Left colon (tissue), 2 donors: ENCODE data around the gene MFSD6L. TPM values are rescaled to one million over a fixed set of nuclear protein-coding genes. Genes with fewer than 3 reads are reported as not detected.

Experiments used
- ATAC-seq: fragments of 200-7000 bp; cut with Tn5 transposase; one replicate; pipeline ENCODE4 v1.9.1; 2020; ENCODE audit warnings: mild to moderate bottlenecking, moderate library complexity
- DNase-seq, 2 donors: peaks; one replicate each; pipeline ENCODE4 v3.0.0-alpha.2; 2020
- intact Hi-C, 2 donors: fragments of 100-400 bp; cut with DNase I in 1 of 2; cut with micrococcal nuclease in 1 of 2; formaldehyde crosslinking; loops; one replicate each; pipeline versions ENCODE4 v1.11.2 to v1.14.0; 2022; cut with DNase I, micrococcal nuclease
- long read RNA-seq: library from polyadenylated mRNA; unstranded; transcript quantifications from one replicate; pipeline ENCODE4 v2.0.0, GENCODE V29; 2021
- total RNA-seq, 2 donors: library from RNA; stranded (reverse); fragmentation: NEBNext Ultra II Directional; extraction: Animal tissue kit (Norgen Biotek cat#: 25700); gene quantifications; one replicate each; pipeline ENCODE4 v1.2.1, GENCODE V29; 2021
- donor health status: DM: no; HTN: no; CAD: no.
- donor health status: DM: yes; HTN: yes; CAD: no.

MFSD6L gene, protein sequence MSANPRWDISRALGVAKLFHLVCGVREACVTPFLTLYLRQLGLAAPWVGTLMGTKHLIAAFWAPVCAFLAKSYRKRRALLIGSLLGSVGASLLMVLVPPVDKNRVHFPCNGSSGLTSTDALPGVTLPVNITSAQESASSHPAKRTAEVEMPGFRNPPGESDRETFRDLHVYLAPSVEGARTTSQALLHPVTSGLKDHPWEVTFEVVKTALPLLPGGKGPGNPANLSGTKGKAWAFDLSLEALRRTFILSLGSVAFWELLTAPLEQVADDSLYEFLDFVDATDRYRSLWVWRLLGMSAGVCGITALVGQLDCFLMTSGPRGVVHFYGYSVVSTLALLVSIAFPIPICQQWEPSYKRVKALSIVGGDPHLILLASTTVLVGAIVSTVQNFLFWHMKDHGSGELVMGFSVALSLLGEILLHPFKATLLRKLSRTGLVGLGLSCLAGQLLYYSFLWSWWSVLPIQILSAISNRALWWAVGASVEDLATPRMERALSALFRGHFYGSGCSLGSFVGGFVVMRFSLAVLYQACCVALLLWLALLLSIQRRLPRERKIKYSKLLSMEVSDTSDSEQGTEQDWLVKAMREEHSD
- 1 to 10 TPM; 5.1 to 6.8 TPM for total RNA-seq
- long read RNA-seq, transcript MFSD6L-201 (1 exons, 2,188 nt), result major isoform, 24 of 25 reads
- long read RNA-seq, partial matches to known transcripts, result 0 of 25 reads
- long read RNA-seq, other reads (novel, unspliced or antisense), result 1 of 25 reads

DNA sequence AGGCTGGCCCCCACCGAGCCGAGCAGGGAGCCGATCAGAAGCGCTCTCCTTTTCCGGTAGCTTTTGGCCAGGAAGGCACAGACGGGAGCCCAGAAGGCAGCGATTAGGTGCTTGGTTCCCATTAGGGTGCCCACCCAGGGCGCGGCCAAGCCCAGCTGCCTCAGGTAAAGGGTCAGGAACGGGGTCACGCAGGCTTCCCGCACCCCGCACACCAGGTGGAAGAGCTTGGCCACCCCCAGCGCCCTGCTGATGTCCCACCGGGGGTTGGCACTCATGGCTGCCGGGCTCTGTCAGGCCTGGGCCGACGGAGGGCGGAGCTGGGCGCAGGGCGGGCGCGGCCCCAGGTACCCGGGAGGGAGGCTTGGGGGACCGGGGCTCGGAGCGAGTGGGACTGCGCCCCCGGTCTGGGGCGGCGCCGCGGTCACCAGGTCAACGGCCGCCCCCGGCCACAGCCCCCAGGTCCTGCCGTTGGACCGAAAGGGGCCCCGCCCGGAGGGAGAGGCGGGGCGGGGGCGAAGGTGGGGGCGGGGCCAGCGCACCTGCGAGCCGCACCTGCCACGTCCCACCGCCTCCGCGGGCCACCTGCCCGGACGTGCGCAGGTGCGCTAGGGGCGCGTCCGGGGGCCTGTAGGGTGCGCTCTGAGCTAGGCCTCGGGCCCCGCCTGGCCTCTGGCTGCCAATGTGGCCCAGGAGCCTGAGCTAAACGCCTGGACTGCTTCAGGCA is at the start of gene MFSD6L:
MFSD6L (minus strand) TSS at position 520 of the 724 bp plus-strand sequence; CDS start at position 275, 245 bp downstream.
- DNase-seq (peak; percentile 78 to 84), ATAC-seq (peak; percentile 98)
- intact Hi-C loops, result no loop called here

DNA sequence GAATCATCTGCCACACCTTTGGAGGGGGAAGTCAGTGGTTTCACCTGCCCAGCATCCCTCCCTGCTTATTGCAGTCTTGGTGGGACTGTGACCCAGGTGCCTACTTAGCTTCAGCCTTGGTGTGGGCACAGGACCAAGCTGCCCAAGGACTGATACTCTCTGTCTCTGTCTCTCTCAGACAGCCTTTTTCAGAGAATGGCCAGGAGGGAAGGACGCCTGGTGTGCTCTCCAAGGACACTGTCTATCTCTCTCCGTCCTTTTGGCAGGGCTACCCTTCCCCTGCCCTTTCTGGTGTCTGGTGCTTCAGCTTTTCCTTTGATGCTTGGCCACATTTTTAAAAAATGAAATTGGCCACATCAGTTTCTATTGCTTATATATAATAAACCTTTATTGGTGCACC is 48.7 kb upstream of the MFSD6L start:
- intact Hi-C loops, result no loop called here
- ATAC-seq (no peak), DNase-seq (no peak)

DNA sequence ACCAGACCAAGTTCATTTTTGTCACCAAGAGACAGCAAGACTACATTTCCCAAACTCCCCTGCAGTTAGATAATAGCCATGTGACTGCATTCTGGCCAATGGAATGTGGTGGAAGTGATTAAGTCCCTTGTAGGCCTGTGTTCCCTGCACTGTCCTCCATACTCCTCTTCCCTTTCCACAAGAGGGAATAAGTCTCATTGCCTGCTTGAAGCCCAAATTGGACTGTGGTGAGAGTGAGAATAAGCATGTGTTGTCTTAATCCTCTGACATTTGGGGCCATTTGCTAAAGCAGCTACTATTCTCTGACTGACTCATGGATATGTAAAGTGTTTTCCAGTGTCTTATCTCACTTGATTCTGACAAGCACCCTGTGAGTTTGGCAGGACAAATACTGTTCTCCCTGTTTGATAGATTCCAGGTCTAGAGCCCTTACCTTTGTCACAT is 47.6 kb upstream of the MFSD6L start:
- DNase-seq (no peak), ATAC-seq (peak; percentile 52)
- intact Hi-C loops, result no loop called here

DNA sequence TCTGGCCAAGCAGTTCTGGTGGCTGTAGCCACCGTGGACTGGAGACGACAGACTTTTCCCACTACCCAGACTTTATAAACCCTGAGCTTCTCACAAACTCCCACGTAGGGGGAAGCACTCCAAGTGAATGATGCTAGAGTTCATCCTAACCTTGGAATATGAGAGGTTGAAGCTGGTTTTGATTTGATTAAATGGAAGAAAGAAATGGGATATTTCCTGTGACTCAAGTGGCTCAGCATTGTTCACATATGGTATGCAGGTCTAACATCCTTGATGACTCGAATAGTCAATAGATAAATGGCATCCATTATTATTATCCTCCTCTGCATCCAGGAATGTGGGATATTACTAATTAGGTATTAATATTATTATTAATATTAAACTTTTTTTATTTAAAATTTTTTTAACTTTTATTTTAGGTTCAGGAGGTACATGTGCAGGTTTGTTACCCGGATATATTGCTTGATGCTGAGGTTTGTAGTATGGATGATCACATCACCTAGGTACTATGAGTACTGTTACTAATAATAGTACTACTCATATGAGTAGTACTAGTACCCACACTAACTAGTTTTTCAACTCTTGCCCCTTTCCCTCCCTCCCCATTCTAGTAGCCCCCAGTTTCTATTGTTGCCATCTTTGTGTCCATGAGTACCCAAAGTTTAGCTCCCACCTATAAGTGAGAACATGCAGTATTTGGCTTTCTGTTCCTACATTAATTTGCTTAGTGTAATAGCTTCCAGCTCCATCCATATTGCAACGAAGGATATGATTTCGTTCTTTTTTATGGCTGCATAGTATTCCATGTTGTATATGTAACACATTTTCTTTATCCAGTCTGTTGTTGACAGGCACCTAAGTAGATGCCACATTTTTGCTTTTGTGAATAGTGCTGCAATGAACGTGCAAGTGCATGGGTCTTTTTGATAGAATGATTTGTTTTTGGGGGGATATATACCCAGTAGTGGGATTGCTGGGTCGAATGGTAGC is 45.4 kb upstream of the MFSD6L start:
- ATAC-seq (no peak), DNase-seq (no peak)
- intact Hi-C loops, result no loop called here

DNA sequence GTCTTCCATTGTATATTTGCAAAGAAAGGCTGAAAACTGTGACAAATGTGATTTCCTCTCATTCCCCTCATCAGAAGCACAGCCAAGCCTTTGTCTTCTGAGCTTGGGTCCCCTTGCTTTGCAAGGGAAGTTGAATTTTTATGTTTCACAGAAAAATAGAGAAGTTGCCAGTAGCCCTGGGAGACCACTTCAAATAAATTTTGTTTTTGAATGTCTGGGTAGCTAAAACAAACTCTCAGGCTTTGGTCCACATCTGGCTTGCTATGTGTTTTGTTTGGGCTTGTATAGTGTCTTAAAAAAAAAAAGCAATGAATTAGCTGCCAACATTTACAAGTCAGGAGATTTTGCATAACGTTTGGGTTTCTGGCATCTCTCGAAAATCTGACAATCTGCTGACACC is 44.2 kb upstream of the MFSD6L start:
- intact Hi-C loops, result no loop called here
- ATAC-seq (no peak), DNase-seq (no peak)

DNA sequence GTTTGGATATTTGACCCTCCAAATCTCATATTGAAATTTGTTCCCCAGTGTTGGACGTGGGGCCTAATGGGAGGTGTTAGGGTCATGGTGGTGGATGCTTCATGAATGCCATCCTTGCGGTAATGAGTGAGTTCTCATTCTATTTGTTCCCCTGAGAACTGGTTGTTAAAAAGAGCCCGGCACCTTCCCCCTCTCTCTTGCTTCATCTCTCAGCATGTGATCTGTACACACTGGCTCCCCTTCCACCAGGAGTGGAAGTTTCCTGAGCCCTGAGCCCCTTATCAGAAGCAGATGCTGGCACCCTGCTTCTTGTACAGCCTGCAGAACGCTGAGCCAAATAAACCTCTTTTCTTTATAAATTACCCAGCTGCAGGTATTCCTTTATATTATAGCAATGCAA is 42.7 kb upstream of the MFSD6L start:
- DNase-seq, result no peak
- no peak for ATAC-seq
- intact Hi-C loops, result no loop called here

DNA sequence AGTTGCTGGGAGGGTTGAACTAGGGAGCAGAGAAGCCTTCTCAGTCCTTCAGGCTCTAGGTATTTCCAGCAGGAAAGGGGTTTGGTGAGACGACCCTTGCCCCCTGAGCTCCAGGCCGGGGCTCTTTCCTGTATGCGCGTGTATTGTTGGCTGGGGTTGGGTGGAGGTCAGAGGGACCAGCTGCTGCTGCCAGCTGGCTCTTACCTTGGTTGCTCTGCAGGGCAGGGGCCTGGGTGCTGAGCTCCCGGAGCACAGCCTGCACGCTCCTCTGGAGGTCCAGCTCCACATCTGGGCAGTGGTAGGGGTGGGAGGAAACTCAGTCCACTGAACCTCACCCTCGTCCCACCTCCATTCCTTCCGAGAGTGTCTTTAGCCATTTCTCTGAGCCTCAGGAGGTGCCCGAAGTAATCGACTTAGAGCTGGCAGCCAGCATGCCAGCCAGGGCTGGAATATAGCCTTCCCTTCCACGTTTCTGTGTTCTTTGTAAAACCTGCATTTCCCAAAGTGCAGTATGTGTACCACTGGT is 40.3 kb upstream of the MFSD6L start:
- DNase-seq (no peak), ATAC-seq (peak; percentile 20)
- intact Hi-C loops, result no loop called here

DNA sequence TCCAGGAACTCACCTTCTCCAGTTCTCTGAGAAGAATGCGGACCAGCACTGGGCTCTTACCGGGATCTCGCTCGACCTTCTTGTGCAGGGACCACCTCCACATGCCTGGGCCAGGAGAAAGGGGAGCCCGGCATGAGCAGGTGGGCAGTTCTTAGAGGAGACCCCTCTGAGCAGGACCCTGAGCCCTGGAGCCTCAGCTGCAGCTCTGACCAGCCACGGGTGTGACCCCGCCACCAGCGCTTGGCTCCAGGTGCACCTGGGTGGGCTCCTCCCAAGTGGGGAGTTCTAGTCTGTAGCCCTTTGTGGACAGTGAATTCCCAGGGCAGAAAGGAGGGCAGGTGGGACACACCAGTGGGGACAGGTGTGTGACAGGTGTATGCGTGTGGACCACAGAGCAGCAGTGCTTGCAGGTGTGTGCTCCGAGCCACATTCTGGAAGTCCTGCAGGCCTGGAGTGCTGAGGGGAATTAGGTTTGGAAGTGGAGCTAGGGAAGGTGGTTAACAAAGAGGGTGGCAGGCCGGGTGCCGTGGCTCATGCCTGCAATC is 39.5 kb upstream of the MFSD6L start:
- intact Hi-C loops, result no loop called here
- ATAC-seq (no peak), DNase-seq (no peak)

DNA sequence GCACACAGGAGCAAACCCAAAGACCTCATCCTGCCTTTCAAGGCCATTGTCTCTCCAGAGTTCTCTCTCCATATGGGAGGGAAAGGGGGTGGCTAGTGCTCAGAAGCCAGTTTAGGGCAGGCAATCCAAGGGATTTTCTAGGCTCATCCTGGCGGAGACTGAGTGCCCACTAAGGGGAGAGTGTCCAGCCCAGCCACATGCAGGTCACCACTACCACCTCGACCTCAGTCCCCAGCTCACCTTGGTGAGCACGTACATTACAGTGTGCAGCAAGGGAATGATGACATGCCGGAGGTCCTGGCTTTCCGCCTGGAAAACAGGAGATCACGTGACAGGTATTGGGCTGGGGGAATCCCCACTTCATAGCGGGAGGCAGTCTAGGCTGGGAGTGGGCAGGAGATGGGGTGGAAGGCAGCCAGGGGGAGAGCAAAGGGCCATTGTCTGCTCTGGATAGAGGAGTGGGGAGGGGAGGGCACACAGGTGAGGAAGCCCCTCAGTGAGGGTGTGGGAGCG is 38.5 kb upstream of the MFSD6L start:
- no peak for ATAC-seq
- no peak for DNase-seq
- intact Hi-C loops, result no loop called here

DNA sequence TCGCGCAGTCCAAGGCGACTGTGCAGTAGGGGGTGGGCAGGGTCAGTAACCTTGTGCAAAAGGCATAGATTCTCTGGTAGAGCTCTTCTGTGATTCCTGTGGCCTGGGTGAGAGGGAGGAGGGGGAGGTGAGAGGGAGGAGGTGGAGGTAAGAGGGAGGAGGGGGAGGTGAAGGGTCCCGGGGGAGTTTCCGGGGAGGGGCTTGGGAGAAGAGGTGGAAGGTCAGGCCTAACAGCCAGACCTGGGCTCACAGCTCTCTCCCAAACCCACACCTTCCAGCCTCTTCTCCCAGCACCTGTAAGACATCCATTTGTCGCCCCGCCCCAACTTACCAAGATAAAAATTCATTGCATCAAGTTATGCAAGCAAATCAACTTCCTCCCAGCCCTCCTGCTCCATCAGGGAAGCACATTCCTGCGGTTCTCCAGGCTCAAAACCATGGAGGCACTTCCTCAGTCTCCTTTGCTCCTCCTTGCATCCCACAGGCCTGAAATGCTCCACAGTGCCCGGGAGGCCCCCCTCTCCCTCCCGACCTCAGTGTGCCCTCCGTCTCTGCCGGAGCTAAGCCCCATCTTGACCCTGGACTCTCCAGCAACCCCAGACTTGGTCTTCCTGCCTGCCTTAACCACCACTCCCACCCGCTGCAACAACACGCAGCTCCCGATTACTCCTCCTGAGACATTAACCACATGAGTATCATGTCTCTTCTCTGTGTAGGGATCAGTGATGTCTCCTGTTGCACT is 37.8 kb upstream of the MFSD6L start:
- ATAC-seq, result no peak
- intact Hi-C loops, result no loop called here
- DNase-seq, result no peak

DNA sequence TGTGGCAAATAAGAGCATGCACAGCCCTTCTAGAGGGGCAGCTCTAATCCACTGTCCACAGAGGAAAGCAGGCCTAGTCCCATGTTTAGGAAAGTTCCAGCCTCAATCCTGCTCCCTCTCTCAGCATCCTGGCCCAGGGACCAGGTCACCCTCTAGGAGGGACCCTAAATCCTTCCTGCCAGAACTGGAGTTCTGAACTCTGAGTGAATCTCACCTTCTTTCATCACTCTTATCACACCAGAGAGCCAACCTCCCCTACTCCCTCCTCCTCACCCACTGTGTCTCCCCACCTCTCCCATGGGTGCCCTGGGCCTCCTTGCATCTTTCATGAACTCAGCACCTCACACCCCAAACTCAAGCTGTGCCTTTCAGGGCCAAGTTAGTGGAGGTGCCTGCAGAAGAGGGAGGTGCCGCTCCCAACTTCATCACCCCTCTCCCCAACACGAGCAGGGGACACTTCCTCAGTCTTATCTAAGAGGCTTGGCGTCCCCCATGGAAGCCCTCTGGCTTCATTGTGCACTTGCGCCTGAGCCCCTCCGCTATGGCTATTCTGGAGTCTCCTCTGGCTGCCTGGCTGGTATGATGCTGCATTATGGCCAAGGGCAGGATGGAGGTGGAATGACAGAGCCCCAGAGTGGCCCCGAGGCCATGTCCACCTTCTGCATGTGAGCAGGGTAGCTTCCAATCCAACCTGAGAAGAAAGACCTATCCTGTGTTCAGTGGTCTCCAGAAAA is 36.6 kb upstream of the MFSD6L start:
- ATAC-seq, result no peak
- intact Hi-C loops, result no loop called here
- DNase-seq, result no peak

DNA sequence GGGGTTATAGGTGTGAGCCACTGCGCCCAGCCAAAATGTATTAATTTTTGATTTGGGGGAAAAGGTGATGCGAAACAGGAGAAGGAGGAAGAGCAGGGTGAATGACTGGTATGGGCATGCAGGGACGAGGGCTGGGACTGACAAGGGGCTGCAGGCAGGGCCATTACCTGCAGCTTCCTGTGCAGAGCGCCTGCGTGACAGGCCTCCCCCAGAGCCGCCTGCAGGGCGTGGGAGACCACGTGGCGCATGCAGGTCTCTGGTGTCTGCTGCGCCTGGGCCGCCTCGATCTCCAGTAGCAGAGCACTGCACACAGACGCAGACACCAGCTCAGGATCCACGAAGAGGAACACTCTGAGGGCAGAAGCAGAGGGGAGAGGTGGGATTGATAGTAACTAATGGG is 35.9 kb upstream of the MFSD6L start:
- DNase-seq (no peak), ATAC-seq (no peak)
- intact Hi-C loops, result no loop called here

DNA sequence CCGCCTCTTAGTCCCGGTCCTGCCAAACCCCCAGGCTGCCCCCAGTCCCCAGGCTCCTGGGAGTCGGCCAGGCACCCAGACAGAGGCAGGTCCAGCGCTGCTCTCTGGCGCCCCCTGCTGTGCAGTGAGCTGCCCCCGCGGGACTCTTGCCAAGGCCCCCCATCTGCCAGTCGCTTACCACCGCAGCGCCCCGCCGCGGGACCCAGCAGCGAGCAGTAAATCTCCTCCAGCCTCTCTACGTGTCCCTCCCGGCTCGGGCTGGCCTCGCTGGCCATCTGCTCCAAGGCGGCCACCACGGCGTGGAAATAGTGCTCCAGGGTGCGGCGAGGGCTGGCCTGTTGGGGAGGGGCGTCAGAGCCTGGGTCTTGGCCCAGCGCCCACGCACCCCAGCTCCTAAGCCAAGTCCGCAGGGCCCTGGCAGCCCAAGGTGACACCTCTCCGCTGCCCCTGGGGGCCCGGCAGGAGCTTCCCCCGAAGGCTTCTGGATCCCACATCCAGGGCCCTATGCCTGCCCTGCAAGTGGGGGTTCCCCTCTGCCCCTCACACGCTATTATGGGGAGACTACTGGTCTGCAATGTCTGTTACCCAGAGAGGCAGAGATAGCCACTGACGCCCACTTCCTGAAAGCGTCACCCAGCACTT is 33.7 kb upstream of the MFSD6L start:
- ATAC-seq (peak; percentile 58), DNase-seq (peak in 1 of 2 donors; percentile 56)
- intact Hi-C loops, result no loop called here

DNA sequence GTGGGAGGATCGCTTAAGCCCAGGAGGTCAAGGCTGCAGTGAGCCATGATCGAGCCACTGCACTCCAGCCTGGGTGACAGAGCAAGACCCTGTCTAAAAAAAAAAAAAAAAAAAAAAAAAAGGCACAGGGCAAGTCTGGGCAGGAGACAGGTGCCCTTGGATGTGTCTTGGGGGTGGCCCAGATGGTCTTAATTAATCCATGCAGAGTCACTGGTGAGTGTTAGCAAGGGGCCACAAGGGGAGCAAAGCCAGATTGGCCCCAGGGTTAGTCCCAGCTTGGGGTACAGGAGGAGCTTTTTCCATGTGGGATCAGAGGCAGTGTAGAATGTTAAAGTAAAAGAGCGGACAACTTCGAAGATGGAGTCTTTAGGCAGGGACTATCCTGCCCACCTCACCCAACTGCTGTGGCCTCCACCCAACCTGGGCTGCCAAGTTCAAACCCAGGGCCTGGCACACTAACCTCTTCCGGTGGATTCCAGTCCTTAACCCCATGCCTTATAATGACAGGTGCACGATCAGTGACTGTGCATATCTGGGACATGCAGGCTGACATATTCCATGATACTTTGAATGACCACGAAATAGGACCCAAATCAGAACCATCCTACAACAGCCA is 32.2 kb upstream of the MFSD6L start:
- DNase-seq, result no peak
- ATAC-seq, result no peak
- intact Hi-C loops, result no loop called here

DNA sequence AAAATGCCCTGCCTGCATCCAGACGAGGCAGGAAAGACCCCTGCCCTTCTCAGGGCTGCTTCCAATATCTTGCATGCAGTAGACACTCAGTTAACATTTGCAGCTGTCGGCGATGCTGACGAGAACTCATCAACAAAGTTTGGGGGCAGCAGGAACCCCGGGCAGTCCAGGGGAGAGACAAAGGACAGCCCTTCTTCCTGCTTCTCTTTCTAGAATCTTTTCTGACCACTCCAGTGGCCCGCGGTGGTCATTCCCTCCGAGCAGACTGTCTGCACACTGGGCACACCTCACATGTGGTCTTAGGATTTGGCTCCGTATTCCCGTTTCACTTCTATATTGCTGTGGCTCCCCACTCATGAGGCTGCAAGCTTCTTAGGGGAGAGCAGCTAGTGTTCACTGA is 31.0 kb upstream of the MFSD6L start:
- intact Hi-C loops, result no loop called here
- DNase-seq, result no peak
- no peak for ATAC-seq
